Eye (tissue), 1 donor: ENCODE measurements around the gene NKIRAS1.
A peak's percentile ranks its signal among the peaks of the same experiment; 100 is the strongest.
"Not testable (repeated sequence)": the region's sequence is repeated elsewhere in the genome, so short reads cannot be mapped to it uniquely, and the experiment has no call there.

Experiments used
- DNase-seq: peaks from one replicate; pipeline ENCODE4 v3.0.0-alpha.2; 2015

The NKIRAS1 gene

DNA sequence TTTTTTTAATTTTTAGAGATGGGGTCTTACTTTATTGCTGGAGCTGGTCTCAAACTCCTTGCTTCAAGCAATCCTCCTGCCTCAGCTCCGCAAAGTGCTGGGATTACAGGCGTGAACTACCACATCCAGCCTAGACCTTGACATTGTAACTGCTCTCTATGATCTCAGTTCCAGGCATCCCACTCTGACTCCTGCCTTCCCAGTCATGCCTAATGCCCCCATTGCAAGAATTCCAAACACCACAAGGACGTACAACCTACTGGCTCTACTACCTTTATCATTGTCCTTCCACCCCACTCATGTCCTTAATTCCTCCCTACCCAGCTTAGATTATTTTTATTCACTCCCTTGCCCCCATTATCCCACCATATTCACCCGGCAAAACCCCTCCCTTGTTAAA is 21.6 kb downstream of the NKIRAS1 start:
- DNase-seq = no peak

DNA sequence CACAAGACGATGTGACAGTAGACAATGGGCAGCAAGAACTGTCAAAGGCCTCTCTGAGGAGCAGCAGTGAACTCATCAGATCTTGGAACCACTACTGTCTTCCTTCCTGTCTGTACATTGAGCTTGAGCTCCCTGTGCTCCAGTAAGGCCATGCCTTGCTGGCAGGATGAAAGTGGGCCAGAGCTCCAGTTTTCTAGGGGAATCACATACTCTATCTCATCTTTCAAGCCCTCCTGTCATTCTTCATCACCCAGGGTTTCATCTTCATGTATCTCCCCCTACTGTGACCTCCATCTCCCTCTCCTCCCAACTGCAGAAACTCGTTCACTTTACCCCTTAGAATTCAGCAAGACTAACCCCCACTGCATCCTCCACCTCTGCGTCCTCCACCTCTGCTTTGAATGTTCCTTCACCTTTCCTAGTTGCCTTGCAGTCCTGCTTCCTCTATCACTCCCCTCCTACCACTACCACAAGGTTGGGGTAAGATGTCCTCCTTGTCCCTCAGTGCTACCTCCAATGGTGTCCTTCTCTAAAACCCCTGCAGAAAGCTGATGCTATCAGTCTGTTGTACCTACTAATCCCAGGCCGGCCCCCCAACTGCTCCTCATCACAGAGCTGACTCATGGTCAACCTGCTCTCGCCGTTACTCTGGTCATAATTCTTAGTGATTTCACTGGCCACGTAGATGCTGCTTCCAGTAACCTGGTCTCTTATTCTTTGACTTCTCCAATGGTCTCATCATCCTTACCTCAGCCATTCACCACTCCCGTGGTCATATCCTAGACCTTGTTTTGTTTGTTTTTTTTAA is 22.3 kb downstream of the NKIRAS1 start:
- DNase-seq = no peak

DNA sequence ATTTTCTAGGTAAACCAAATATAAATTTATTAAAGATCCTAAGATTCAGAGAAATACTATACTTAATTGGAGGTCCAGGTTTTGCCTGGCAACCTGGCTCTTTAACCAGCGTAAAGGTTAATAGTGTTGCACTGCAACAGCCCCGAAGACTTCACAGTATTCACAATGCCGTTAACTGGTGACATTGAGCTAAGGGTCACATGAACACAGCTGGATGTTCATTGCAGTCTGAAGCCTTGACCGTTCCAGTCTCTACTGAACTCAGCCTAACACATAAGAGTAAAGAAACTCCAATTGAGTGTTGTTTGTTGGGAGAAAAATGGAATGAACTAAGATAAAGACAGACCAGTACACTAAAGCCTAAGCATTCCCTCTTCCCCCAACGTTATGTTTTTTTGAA is 26.8 kb downstream of the NKIRAS1 start:
- DNase-seq = no peak

DNA sequence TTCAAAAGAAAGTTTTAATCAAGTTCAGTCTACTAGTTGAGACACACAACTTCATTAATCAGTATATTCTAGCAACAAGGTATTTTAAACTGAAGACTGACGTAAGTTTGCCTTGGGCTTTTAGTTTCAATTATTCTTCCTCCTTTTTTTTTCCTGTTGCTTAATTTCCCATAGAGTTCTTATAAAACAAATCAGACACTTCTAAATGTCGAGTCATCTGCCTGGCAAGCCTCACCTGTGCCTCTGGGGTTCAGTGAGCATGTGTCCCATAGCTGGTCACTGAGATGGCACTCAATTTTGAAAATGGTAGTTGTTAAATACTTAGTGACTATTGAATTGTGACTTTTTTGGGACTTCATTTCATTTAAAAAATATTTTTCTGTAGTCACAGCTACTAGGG is 27.4 kb downstream of the NKIRAS1 start:
- DNase-seq = no peak

DNA sequence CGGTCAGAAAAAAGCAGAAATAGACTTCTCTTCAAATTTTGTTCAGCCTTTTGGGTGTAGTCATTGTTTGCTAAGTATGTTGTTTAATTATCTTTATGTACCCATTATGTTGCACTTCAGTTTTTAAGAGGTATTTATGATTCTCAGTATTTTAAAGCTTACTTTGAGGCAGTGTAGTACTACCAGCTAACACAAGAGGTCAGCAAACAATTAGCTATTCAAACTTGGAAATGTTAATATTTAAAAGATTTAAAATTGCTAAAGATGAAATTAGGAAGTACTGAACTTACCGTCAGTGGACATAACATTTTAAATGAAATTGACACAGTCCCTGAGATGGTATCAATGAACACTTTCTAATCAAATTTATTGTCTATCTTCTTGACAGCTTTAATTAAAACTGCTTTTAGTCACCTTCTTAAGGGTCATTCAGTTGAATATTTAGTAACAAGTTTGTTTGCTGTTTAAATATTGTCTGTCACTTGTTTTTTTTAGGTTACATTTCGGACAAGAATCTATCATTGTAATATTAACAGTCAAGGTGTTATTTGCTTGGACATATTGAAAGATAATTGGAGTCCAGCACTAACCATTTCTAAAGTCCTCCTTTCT is 28.1 kb downstream of the NKIRAS1 start:
- peak; percentile 63 for DNase-seq

DNA sequence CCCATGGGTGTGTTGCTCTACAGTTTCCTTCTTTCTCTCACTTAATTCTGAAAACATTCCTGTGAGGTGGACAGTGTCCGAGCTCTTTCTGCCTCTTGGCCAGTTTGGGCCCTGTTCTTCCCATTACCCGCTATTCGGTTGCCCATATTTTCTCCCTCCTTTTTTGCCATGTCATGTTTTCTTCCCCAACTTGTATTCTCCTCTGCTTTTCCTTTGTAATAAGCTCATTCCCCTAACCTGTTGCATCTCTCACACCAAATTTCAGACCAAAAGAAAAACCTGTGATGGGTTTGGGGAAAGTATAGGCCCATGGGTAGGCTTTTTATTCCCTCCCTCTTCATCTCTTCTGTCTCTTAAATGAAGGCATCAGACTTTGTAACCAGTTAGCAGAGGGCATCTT is 30.5 kb downstream of the NKIRAS1 start:
- no peak for DNase-seq

DNA sequence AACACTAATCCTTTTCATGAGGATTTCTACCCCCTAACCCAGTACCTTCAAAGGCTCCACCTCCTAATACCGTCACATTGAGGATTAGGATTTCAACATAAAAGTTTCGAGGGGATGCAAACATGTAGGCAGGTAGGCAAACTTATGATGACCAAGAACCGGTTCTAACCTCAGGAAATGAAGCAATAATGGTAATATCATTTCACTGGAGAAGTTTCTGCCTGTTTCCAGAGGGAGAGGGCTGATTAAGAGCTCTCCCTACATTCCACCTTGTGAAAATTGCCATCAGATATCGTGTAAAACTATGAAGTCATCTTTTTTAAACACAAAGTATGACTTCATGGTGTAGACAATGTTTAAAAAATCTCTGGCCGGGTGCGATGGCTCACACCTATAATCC is 31.6 kb downstream of the NKIRAS1 start:
- no peak for DNase-seq

DNA sequence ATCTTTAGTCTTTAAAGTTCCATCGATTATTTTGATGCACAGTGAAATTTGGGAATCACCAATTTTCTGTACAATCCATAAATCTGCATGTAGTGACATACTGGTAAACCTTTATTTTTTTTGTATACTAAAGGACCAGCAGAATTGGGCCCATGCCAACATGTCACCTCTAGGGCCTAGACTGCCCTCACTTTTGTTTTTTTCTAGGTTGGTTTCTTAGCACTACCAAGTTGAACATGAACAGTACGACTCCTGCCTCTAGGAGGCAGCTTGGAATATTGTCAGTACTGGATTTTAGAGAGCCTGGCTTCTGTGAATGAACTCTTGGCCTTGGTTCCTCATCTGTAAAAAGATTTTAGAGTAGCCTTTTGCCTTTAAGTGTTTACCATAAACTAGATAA is 32.3 kb downstream of the NKIRAS1 start:
- DNase-seq = no peak

DNA sequence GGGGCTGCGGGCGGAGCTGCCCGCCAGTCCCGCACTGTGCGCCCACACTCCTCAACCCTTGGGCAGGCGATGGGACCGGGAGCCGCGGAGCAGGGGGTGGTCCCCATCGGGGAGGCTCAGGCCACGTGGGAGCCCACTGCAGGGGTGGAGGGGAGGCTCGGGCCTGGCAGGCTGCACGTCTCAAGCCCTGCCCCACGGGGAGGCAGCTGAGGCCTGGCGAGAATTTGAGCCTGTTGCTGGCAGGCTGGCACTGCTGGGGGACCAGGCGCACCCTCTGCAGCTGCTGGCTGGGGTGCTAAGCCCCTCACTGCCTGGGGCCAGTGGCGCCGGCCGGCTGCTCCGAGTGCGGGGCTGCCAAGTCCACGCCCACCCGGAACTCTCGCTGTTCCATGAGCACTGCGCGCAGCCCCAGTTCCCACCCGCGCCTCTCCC is 34.3 kb downstream of the NKIRAS1 start:
- no peak for DNase-seq

DNA sequence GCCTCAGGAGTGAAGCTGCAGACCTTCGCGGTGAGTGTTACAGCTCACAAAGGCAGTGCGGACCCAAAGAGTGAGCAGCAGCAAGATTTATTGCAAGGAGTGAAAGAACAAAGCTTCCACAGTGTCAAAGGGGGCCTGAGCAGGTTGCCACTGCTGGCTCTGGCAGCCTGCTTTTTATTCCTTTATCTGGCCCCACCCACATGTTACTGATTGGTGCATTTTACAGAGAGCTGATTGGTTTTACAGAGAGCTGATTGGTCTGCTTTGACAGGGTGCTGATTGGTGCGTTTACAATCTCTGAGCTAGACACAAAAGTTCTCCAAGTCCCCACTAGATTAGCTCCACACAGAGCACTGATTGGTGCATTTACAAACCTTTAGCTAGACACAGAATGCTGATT is 34.8 kb downstream of the NKIRAS1 start:
- not testable (repeated sequence) for DNase-seq

DNA sequence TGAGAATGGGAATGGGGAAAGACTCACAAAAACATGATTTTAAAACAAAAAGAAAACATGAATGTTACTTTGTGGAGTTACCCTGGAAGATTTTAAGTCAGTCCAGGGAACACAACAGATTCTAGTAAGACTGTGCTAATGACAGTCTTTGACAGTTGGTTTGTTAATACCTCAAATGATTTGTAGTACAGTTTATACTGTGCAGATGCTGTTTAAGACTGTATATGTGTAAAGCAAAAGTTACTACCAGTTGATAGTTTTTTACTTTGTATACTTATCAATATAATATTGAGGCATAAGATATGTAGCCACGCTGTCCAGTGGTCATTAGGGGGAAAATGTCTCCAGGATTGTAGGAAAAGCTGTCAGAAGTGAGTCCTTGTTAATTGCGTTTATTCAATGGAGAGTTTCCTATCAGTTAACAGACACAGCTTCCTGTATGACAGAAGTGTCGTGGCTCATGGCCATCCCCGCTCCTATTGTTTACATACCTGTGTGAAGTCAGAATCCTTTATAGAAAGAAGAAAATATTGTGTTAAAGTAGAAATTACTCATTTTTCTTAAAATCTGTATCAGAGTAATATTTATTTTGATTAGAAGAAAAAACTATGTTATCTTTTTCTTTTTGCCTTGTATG is 36.0 kb downstream of the NKIRAS1 start:
- no peak for DNase-seq

DNA sequence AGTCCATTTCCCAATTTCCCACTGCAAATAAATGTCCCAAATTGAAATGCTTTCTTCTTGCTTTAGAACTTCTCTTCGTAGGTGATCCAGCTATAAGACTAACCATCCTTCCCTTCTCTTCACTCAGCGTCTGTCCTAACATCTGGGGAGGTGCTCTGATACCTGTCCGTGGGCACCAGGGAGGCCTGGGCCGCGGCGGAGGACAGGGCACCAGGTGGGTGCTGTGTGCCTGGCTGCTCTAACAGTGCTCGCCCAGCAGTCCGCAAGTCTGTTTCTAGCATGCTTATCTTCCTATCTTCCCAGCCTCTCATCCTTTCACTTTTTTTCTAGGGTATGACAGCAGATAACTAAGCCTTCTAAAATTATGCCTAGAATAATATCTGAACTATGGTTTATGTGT is 37.3 kb downstream of the NKIRAS1 start:
- no peak for DNase-seq

DNA sequence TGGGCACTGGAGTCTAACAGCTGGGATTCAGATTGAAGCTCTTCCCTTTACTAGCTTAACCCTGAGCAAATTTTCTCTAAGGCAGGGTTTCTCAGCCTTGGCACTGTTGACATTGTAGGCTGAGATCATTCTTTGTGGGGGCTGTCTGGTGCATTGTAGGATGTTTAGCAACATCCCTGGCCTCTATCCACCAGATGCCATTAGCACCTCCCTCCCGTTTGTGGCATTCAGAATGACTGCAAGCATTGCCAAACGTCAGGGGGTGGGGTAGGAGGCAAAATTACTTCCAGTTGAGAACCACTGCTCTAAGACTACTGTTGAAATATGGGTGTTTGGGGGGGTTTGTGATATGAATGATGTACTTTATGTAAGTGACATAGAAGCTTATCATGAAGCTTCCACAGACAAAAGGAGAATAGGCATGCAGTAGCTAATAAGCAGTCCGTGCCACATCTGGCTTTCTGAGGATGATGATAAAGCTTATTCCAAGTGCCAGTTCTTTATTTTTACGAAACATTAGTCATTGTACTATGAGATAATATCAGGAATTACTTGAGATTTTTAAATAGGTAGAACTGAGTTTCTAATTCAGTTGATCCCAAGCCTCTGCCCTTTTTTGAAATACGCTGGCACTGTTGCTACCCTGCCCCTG is 39.3 kb downstream of the NKIRAS1 start:
- no peak for DNase-seq

DNA sequence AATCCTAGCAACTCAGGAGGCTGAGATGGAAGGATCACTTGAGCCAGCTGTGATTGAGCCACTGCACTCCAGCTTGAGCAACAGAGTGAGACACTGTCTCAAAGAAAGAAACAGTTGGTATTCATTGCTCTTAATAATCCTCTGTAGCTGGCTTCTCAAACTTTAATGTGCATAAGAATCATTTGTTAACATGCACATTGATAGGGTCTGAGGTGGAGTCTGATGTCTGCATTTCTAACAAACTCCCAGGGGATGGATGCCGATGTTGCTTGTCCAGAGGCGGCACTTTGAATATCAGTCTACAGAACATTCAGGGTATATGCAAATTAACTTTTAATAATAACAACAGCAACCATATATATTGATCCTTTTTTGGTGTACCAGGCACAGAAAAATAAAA is 39.9 kb downstream of the NKIRAS1 start:
- DNase-seq = no peak

DNA sequence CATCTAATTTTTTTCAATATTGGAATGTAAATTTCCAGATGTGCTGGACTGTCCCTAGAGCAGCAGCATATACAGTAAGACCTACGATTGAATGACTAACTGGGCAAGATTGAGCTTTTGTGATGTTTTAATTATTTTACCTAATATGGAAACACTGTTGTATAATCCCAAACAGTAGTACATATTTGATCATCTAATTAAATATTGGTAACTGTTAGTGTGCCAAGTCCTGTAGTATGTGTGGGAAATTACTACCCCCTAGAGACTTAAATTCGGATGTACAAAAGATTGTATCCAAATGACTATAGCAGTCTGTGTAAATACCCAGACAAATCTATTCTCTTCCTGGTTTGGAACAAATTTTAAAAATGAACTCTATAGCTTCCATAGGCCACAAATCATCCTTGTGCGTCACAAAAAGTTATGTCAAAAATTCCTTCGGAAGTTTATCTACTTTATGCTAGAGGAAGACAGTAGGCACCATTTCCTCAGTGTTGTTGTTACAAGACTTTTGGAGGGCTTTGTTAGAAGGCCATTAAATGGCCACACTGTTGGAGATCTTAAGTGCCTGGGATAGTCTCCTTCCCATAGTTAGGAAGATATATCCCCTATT is 41.6 kb downstream of the NKIRAS1 start:
- DNase-seq = no peak

DNA sequence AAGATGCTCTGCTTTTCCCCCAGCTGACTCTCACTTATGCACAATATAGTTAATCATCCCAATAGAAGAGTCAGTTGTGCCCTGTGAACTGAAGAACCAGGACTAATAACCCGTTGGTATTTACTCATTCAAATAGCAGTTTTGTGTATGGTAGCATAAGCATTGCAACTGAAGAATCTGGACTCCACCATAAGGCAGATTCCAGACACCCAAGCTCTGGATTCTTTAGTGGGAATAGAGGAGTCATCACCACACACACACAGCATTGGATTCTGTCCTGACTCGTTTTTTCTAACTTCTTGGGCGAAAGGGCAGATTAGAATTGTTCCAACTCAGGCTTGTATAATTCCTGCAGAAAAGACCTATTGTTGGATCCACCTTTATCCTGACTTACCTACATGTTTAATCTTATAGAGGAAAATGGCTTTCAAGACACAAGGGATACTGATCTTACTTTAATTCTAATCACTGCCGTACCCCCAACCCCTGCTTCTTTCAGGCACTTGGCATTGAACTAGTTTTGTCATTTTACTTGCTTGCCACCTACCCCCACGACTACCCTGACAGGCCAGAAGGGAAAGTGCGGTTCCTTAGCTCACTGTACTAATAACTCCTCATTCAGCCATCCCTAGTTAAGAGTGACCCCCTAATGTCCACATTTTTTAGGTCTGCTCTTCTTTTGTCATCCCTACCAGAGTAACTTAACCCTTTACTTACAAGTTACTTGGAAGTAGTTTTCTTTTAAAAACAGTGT is 42.3 kb downstream of the NKIRAS1 start:
- DNase-seq = no peak

DNA sequence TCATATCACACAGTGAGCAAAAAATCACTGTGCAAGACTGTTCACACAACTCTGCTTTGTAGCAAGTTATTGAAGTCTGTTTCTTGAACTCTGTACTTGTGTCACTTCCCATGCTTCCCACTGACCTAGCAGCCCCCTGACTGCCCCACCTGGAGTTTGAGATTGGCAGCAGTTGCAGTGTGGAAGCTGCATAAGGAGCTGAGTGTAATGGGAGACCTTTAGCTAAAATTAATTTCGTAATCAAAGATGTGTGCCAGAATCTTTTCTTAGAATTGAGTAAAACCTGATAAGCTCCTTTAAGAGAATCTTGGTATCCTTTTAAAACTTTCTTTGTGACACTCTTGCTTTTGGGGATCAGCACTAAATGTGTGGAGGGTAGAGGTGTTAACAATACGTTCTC is 42.8 kb downstream of the NKIRAS1 start:
- no peak for DNase-seq

DNA sequence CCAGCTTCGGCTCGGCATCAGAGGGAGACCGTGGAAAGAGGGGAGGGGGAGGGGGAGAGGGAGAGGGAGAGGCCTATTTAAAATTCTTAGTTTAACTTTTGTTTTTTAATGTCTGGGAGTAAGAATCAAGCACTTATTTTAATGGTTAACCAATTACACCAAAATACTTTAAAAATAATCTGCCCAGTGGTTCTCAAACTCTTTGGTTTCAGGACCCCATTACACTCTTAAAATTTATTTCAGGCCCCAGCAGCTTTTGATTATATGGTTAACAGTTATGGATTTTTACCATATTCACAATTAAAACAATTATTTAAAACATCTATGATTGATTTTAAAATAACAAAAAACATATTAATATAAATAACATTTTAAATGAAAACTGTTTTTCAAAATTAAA is 44.5 kb downstream of the NKIRAS1 start:
- DNase-seq = no peak

DNA sequence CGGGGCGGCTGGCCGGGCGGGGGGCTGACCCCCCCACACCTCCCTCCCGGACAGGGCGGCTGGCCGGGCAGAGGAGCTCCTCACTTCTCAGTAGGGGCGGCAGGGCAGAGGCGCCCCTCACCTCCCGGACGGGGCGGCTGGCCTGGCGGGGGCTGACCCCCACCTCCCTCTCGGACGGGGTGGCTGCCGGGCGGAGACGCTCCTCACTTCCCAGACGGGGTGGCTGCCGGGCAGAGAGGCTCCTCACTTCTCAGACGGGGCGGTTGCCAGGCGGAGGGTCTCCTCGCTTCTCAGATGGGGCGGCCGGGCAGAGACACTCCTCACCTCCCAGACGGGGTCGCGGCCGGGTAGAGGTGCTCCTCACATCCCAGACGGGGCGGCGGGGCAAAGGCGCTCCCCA is 45.4 kb downstream of the NKIRAS1 start:
- not testable (repeated sequence) for DNase-seq

DNA sequence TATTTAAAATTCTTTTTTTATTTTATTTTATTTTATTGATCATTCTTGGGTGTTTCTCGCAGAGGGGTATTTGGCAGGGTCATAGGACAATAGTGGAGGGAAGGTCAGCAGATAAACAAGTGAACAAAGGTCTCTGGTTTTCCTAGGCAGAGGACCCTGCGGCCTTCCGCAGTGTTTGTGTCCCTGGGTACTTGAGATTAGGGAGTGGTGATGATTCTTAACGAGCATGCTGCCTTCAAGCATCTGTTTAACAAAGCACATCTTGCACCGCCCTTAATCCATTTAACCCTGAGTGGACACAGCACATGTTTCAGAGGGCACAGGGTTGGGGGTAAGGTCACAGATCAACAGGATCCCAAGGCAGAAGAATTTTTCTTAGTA is 46.1 kb downstream of the NKIRAS1 start:
- not testable (repeated sequence) for DNase-seq

DNA sequence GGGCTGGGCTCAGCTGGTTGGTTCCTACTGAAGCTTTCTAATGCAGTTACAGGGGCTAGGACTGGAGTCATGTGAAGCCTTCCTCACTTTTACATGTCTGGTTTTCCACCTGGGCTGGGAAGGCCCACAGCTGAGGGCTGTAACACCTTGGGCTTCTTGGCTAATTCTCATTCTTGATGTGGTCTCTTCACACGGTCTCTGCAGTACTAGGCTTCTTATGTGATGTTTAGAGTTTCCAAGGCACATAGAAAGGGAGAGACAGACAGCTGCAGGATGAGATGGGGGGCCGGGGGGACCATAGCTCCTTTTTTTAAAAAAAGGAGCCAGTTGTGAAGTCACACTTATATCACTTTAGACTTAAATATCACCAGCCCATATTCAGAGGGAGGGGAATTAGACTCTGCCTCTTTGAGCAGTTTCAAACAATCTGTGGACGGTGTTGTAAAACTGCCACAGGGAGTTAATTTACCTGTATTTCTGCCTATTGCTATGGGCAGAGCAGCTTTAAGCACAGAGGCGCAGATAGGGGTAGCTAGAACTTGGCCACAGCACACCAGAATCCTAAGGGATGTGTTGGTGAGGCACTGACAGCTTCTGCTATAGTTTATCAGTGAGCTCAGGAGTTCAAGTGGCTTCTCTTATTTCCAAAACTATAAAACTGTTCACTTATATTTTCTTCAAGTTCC is 46.7 kb downstream of the NKIRAS1 start:
- no peak for DNase-seq

DNA sequence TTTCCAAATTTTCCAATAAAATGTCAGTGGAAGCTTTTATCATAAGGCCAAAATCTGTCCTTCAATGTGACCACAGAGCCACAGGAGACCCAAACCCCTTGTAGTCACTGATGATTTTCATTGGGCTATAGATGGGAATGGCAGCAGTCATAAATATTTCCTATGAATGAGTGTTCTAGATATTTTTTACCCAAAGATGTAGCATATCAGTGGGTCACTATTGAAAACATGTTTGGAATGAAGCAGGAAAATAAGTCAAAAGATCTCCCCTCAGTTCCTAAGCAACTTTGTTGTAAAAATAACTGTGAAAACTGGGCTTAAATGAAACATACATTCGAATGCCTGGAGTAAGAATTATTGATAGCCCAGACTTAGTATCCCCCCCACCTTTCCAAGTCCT is 49.0 kb downstream of the NKIRAS1 start:
- DNase-seq = no peak
